DND-41 (cell line): ENCODE data around the gene SMOC2.

ENCODE experiments used
- EZH2 ChIP-seq: IDR thresholded peaks from 3 replicates; pipeline ENCODE4 v1.6.1; 2012; ENCODE audit warnings: borderline replicate concordance, low read depth, mild to moderate bottlenecking, moderate library complexity, low read length, inconsistent platforms; ENCODE audit not compliant: severe bottlenecking
- TF ChIP-seq, protein P1 (sequence below): IDR thresholded peaks from 2 replicates; pipeline ENCODE4 v1.5.1; 2012; ENCODE audit warnings: borderline replicate concordance, low read length, moderate library complexity, mild to moderate bottlenecking; ENCODE audit not compliant: poor library complexity, severe bottlenecking; ENCODE audit errors: extremely low read depth

- TF ChIP-seq, protein P1, sequence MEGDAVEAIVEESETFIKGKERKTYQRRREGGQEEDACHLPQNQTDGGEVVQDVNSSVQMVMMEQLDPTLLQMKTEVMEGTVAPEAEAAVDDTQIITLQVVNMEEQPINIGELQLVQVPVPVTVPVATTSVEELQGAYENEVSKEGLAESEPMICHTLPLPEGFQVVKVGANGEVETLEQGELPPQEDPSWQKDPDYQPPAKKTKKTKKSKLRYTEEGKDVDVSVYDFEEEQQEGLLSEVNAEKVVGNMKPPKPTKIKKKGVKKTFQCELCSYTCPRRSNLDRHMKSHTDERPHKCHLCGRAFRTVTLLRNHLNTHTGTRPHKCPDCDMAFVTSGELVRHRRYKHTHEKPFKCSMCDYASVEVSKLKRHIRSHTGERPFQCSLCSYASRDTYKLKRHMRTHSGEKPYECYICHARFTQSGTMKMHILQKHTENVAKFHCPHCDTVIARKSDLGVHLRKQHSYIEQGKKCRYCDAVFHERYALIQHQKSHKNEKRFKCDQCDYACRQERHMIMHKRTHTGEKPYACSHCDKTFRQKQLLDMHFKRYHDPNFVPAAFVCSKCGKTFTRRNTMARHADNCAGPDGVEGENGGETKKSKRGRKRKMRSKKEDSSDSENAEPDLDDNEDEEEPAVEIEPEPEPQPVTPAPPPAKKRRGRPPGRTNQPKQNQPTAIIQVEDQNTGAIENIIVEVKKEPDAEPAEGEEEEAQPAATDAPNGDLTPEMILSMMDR, result no peak
- no peak for TF ChIP-seq EZH2
These were observed 140.3 kb downstream of the SMOC2 start for GRCh38 chr6:168581236-168581635.
